HG03460 (cell line): ENCODE results near the gene GTF2F2.

Experiments used
- ATAC-seq: cut with Tn5 transposase; IDR thresholded peaks from one replicate; pipeline ENCODE4 v1.9.1; 2021; ENCODE audit not compliant: unreplicated experiment

GTF2F2 gene

GRCh38 chr13:45299194-45299593 is 178.9 kb downstream of the GTF2F2 start:
- no peak for ATAC-seq

- no peak for ATAC-seq
Observed at GRCh38 chr13:45300190-45300985, 180.1 kb downstream of the GTF2F2 start.

GRCh38 chr13:45301263-45301662 is 181.0 kb downstream of the GTF2F2 start:
- ATAC-seq: no peak

GRCh38 chr13:45302507-45302906 is 182.2 kb downstream of the GTF2F2 start:
- ATAC-seq: no peak

GRCh38 chr13:45303026-45303425 is 182.7 kb downstream of the GTF2F2 start:
- no peak for ATAC-seq

- ATAC-seq: no peak
Observed at GRCh38 chr13:45303866-45304265, 183.6 kb downstream of the GTF2F2 start.

GRCh38 chr13:45305079-45305478 is 184.8 kb downstream of the GTF2F2 start:
- ATAC-seq: no peak

- ATAC-seq: no peak
Observed at GRCh38 chr13:45306966-45307365, 186.7 kb downstream of the GTF2F2 start.

GRCh38 chr13:45310341-45311131 is 190.2 kb downstream of the GTF2F2 start:
- ATAC-seq: no peak

GRCh38 chr13:45314822-45315221 is 194.5 kb downstream of the GTF2F2 start:
- ATAC-seq: no peak

GRCh38 chr13:45315520-45316167 is 195.3 kb downstream of the GTF2F2 start:
- no peak for ATAC-seq

GRCh38 chr13:45316338-45316737 is 196.0 kb downstream of the GTF2F2 start:
- ATAC-seq: no peak

GRCh38 chr13:45316996-45317395 is 196.7 kb downstream of the GTF2F2 start:
- no peak for ATAC-seq

GRCh38 chr13:45320876-45321629 is 200.7 kb downstream of the GTF2F2 start:
- no peak for ATAC-seq

- no peak for ATAC-seq
Observed at GRCh38 chr13:45325806-45326205, 205.5 kb downstream of the GTF2F2 start.

GRCh38 chr13:45327253-45327955 is 207.1 kb downstream of the GTF2F2 start:
- ATAC-seq: no peak

- ATAC-seq: no peak
Observed at GRCh38 chr13:45328661-45329111, 208.4 kb downstream of the GTF2F2 start.

GRCh38 chr13:45331123-45331619 is 210.9 kb downstream of the GTF2F2 start:
- no peak for ATAC-seq

- ATAC-seq: no peak
Observed at GRCh38 chr13:45331692-45332035, 211.4 kb downstream of the GTF2F2 start.
